ENCODE results near the gene CBX1.
"Not testable (repeated sequence)": the region's sequence is repeated elsewhere in the genome, so short reads cannot be mapped to it uniquely, and the experiment has no call there.

CBX1 gene

GRCh38 chr17:48123111-48123510 lies 21.8 kb upstream of the CBX1 start:
- DNase-seq = no peak

- DNase-seq = no peak
Observed at GRCh38 chr17:48122665-48123045, 21.4 kb upstream of the CBX1 start.

GRCh38 chr17:48121923-48122664 lies 20.8 kb upstream of the CBX1 start:
- DNase-seq = no peak

- peak; percentile 35 for DNase-seq
Observed at GRCh38 chr17:48113201-48113676, 12.0 kb upstream of the CBX1 start.

GRCh38 chr17:48111937-48112241 lies 10.6 kb upstream of the CBX1 start:
- DNase-seq = no peak

GRCh38 chr17:48110761-48111160 lies 9.5 kb upstream of the CBX1 start:
- no peak for DNase-seq

- DNase-seq = peak; percentile 93
Observed at GRCh38 chr17:48107137-48108055, 6.1 kb upstream of the CBX1 start, which contains the start of gene SNX11. SNX11 (plus strand) TSS chr17:48107766; CDS start chr17:48112044, 4,278 bp downstream.

- no peak for DNase-seq
Observed at GRCh38 chr17:48106802-48107136, 5.5 kb upstream of the CBX1 start.

- DNase-seq = no peak
Observed at GRCh38 chr17:48104440-48104839, 3.2 kb upstream of the CBX1 start.

GRCh38 chr17:48102798-48103715 lies 1.8 kb upstream of the CBX1 start:
- peak; percentile 40 for DNase-seq

GRCh38 chr17:48102043-48102750 lies 919 bp upstream of the CBX1 start:
- DNase-seq = no peak

GRCh38 chr17:48100591-48101011 lies 677 bp downstream of the CBX1 start:
- no peak for DNase-seq

- no peak for DNase-seq
Observed at GRCh38 chr17:48100160-48100559, 1.1 kb downstream of the CBX1 start.

GRCh38 chr17:48095611-48096010 lies 5.7 kb downstream of the CBX1 start:
- DNase-seq = no peak

GRCh38 chr17:48093341-48094045 lies 7.8 kb downstream of the CBX1 start:
- no peak for DNase-seq

- no peak for DNase-seq
Observed at GRCh38 chr17:48084932-48085331, 16.3 kb downstream of the CBX1 start.

GRCh38 chr17:48081858-48082257 lies 19.4 kb downstream of the CBX1 start:
- DNase-seq = no peak

GRCh38 chr17:48077152-48077551 lies 24.1 kb downstream of the CBX1 start:
- not testable (repeated sequence) for DNase-seq

GRCh38 chr17:48074322-48075081 lies 26.8 kb downstream of the CBX1 start:
- peak; percentile 56 for DNase-seq

- DNase-seq = not testable (repeated sequence)
Observed at GRCh38 chr17:48073566-48074094, 27.6 kb downstream of the CBX1 start.

- DNase-seq = not testable (repeated sequence)
Observed at GRCh38 chr17:48072811-48073210, 28.5 kb downstream of the CBX1 start.

All from stimulated activated CD4-positive, alpha-beta T cell treated with anti-CD3 and anti-CD28 coated beads, Interleukin-1b, Interleukin-23, amount 100 ng/mL, for 48 hours (primary cell).